Neuronal stem cell (in vitro differentiated cells): ENCODE results near the gene FMN1.

Experiments
- DNase-seq: peaks from one replicate; pipeline ENCODE4 v3.0.0-alpha.2; 2013; ENCODE audit warnings: low spot score
- H2AFZ ChIP-seq: one replicate; pipeline ENCODE4 v1.6.1; 2013; ENCODE audit warnings: mild to moderate bottlenecking, low read length, inconsistent platforms
- H2AK5ac ChIP-seq: 2 replicates; pipeline ENCODE4 v1.6.1; 2013; ENCODE audit warnings: low read depth, mild to moderate bottlenecking, inconsistent platforms, low read length, moderate library complexity, mixed read lengths
- H2BK120ac ChIP-seq: 2 replicates; pipeline ENCODE4 v1.6.1; 2013; ENCODE audit warnings: low read depth, mild to moderate bottlenecking, inconsistent platforms, low read length, moderate library complexity, mixed read lengths
- H2BK12ac ChIP-seq: one replicate; pipeline ENCODE4 v1.6.1; 2013; ENCODE audit warnings: low read length, inconsistent platforms
- H2BK15ac ChIP-seq: 2 replicates; pipeline ENCODE4 v1.6.1; 2013; ENCODE audit warnings: mild to moderate bottlenecking, low read length, inconsistent platforms, mixed read lengths
- H2BK5ac ChIP-seq: one replicate; pipeline ENCODE4 v1.6.1; 2013; ENCODE audit warnings: inconsistent platforms, mild to moderate bottlenecking, low read length, moderate library complexity
- H3K14ac ChIP-seq: one replicate; pipeline ENCODE4 v1.6.1; 2013; ENCODE audit warnings: low read length, inconsistent platforms
- H3K18ac ChIP-seq: 2 replicates; pipeline ENCODE4 v1.6.1; 2013; ENCODE audit warnings: low read length, inconsistent platforms
- H3K23ac ChIP-seq: 2 replicates; pipeline ENCODE4 v1.6.1; 2013; ENCODE audit warnings: low read depth, mild to moderate bottlenecking, mixed read lengths, low read length, inconsistent platforms; ENCODE audit not compliant: poor library complexity
- H3K27ac ChIP-seq: replicated peaks from 3 replicates; pipeline ENCODE4 v1.5.1; 2013; ENCODE audit warnings: low read length, inconsistent platforms
- H3K27me3 ChIP-seq, 3 experiments: 2 replicates each; pipeline ENCODE4 v1.6.1; 2013; ENCODE audit warnings: low read length in 3 of 3, mild to moderate bottlenecking in 2 of 3, inconsistent platforms in 1 of 3, low read depth in 1 of 3, mixed read lengths in 1 of 3, moderate library complexity in 1 of 3; ENCODE audit not compliant: control insufficient read depth in 3 of 3, insufficient read depth in 3 of 3
- H3K36me3 ChIP-seq, 2 donors: replicated peaks in 1 of 2; 2 replicates each; pipeline ENCODE4 v1.6.1; 2013; ENCODE audit warnings: low read length in 2 of 2; ENCODE audit not compliant: control insufficient read depth in 2 of 2, insufficient read depth in 2 of 2
- H3K4ac ChIP-seq: 2 replicates; pipeline ENCODE4 v1.6.1; 2013; ENCODE audit warnings: inconsistent platforms, mild to moderate bottlenecking, low read length, moderate library complexity
- H3K4me1 ChIP-seq, 2 donors: 1 replicate in 1 of 2; 2 replicates in 1 of 2; pipeline ENCODE4 v1.6.1; 2013; ENCODE audit warnings: low read length in 2 of 2, low read depth in 1 of 2; ENCODE audit not compliant: control insufficient read depth in 2 of 2, insufficient read depth in 1 of 2
- H3K4me2 ChIP-seq: one replicate; pipeline ENCODE4 v1.6.1; 2013; ENCODE audit warnings: mild to moderate bottlenecking, low read length, inconsistent platforms; ENCODE audit not compliant: insufficient read depth, poor library complexity, severe bottlenecking
- H3K4me3 ChIP-seq, 2 donors: 2 replicates each; pipeline ENCODE4 v1.5.1; 2013; ENCODE audit warnings: low read length in 2 of 2, mild to moderate bottlenecking in 2 of 2, inconsistent platforms in 1 of 2, moderate library complexity in 1 of 2
- H3K79me1 ChIP-seq: one replicate; pipeline ENCODE4 v1.6.1; 2013; ENCODE audit warnings: low read depth, mild to moderate bottlenecking, inconsistent platforms, low read length, moderate library complexity
- H3K9ac ChIP-seq: one replicate; pipeline ENCODE4 v1.6.1; 2013; ENCODE audit warnings: mild to moderate bottlenecking, low read depth, low read length, inconsistent platforms; ENCODE audit not compliant: poor library complexity
- H3K9me3 ChIP-seq, 2 donors: replicated peaks in 1 of 2; 2 replicates each; pipeline versions ENCODE3 to v1.6.1; 2013; ENCODE audit warnings: low read length in 2 of 2, mild to moderate bottlenecking in 2 of 2, inconsistent platforms in 1 of 2, low read depth in 1 of 2, mixed read lengths in 1 of 2, moderate library complexity in 1 of 2; ENCODE audit not compliant: control insufficient read depth in 2 of 2, insufficient read depth in 1 of 2
- H4K8ac ChIP-seq: one replicate; pipeline ENCODE4 v1.6.1; 2013; ENCODE audit warnings: low read depth, mild to moderate bottlenecking, inconsistent platforms, low read length, moderate library complexity
- H4K91ac ChIP-seq: one replicate; pipeline ENCODE4 v1.6.1; 2013; ENCODE audit warnings: low read length, low read depth, mild to moderate bottlenecking, inconsistent platforms; ENCODE audit not compliant: poor library complexity
- WGBS, 2 donors: extraction: QIAGEN DNeasy Blood & Tissue Kit; methylation state at CpG; one replicate each; pipeline ENCODE4 v1.1.7; 2013; ENCODE audit warnings: missing lambda C conversion rate in 2 of 2, mixed read lengths in 1 of 2; ENCODE audit not compliant: insufficient read length in 2 of 2, insufficient replicate concordance in 1 of 2; ENCODE audit errors: extremely low coverage in 2 of 2; 5-methylcytosine and 5-hydroxymethylcytosine counted together

The FMN1 gene

GRCh38 chr15:32822739-32823138, 371.8 kb downstream of the FMN1 start:
- no peak overlapping the region for H3K18ac ChIP-seq
- H2AK5ac ChIP-seq = no peak overlapping the region
- H4K8ac ChIP-seq = no peak overlapping the region
- H2BK12ac ChIP-seq = no peak overlapping the region
- no peaks in the 10 kb centered on the region for H3K4me1 ChIP-seq
- H4K91ac ChIP-seq = no peak overlapping the region
- no peak overlapping the region for H3K4me3 ChIP-seq
- H3K14ac ChIP-seq = no peak overlapping the region
- H3K27ac ChIP-seq = no peak overlapping the region
- no peak overlapping the region for H2BK5ac ChIP-seq
- H3K9me3 ChIP-seq = no peaks in the 10 kb centered on the region
- no peaks in the 10 kb centered on the region for H3K36me3 ChIP-seq
- no peak overlapping the region for H2AFZ ChIP-seq
- no peak overlapping the region for H3K23ac ChIP-seq
- no peak overlapping the region for H3K9ac ChIP-seq
- no peak for DNase-seq
- no peak overlapping the region for H2BK15ac ChIP-seq
- no peaks in the 10 kb centered on the region for H3K27me3 ChIP-seq
- no peaks in the 10 kb centered on the region for H3K79me1 ChIP-seq
- no CpG with 5 or more reads among the region's 3 CpGs for WGBS, 2 donors
- no peak overlapping the region for H3K4me2 ChIP-seq
- no peak overlapping the region for H2BK120ac ChIP-seq
- H3K4ac ChIP-seq = no peak overlapping the region

DNA sequence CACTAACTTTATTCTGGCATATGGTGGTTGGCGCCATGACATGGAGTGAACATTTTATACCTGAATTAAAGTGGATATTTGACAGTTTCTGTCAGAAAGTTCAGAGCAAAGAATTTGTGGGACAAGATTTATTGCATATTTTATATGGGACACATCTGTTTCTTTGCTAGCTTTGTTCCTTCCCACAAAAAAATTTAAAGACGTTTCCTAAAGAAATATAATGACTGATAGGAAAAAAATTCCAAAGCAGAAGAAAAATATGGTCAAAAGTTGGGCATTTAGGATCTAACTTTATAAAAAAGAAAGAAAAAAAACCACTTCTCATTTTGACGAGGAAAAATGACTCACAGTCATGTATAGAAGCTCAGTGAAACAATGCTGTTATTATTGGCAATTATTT, 375.1 kb downstream of the FMN1 start:
- H2BK15ac ChIP-seq = no peak overlapping the region
- WGBS, 2 donors = no CpG with 5 or more reads among the region's 3 CpGs
- H2AK5ac ChIP-seq = no peak overlapping the region
- no peak overlapping the region for H2BK12ac ChIP-seq
- no peak overlapping the region for H2AFZ ChIP-seq
- no peak overlapping the region for H2BK5ac ChIP-seq
- no peaks in the 10 kb centered on the region for H3K9me3 ChIP-seq
- H3K79me1 ChIP-seq = no peaks in the 10 kb centered on the region
- no peaks in the 10 kb centered on the region for H3K4me1 ChIP-seq
- H3K27me3 ChIP-seq = no peaks in the 10 kb centered on the region
- H3K23ac ChIP-seq = no peak overlapping the region
- H3K4me3 ChIP-seq = no peak overlapping the region
- H3K4ac ChIP-seq = no peak overlapping the region
- H3K18ac ChIP-seq = no peak overlapping the region
- no peak overlapping the region for H3K4me2 ChIP-seq
- H3K27ac ChIP-seq = no peak overlapping the region
- no peak overlapping the region for H4K91ac ChIP-seq
- no peak overlapping the region for H2BK120ac ChIP-seq
- DNase-seq = no peak
- H3K14ac ChIP-seq = no peak overlapping the region
- H3K9ac ChIP-seq = no peak overlapping the region
- no peaks in the 10 kb centered on the region for H3K36me3 ChIP-seq
- no peak overlapping the region for H4K8ac ChIP-seq

- no CpG with 5 or more reads among the region's 11 CpGs for WGBS, 2 donors
- no peak overlapping the region for H2AK5ac ChIP-seq
- no peak overlapping the region for H2BK15ac ChIP-seq
- H3K4me2 ChIP-seq = no peak overlapping the region
- no peak overlapping the region for H3K4me3 ChIP-seq
- H3K9me3 ChIP-seq = no peaks in the 10 kb centered on the region
- no peak overlapping the region for H3K27ac ChIP-seq
- H4K8ac ChIP-seq = no peak overlapping the region
- no peak overlapping the region for H3K9ac ChIP-seq
- H2BK120ac ChIP-seq = no peak overlapping the region
- no peaks in the 10 kb centered on the region for H3K4me1 ChIP-seq
- H3K18ac ChIP-seq = no peak overlapping the region
- H4K91ac ChIP-seq = no peak overlapping the region
- DNase-seq = no peak
- no peaks in the 10 kb centered on the region for H3K36me3 ChIP-seq
- H2BK5ac ChIP-seq = no peak overlapping the region
- H3K23ac ChIP-seq = no peak overlapping the region
- no peaks in the 10 kb centered on the region for H3K27me3 ChIP-seq
- no peaks in the 10 kb centered on the region for H3K79me1 ChIP-seq
- H3K4ac ChIP-seq = no peak overlapping the region
- H2AFZ ChIP-seq = no peak overlapping the region
- no peak overlapping the region for H2BK12ac ChIP-seq
- no peak overlapping the region for H3K14ac ChIP-seq
Measured at GRCh38 chr15:32818758-32819447, 375.6 kb downstream of the FMN1 start.

DNA sequence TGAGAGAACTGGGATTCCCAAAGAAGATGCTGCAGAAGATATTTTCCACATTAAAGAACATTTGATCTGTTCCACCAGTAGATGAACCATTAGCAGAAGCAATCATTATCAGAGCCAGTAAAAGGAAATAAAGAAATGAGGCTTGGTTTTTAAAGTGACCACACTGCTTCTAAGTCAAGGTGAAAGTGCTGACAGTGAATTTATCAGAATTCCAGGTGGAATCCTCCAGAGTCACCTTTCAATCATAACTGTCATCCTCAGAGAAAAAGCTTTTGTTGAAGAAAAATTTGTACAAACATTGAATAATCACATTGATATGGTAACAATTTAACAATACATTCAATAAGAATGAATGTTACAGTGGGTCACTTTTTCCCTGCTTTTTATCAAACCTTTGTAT, 376.9 kb downstream of the FMN1 start:
- Histone ChIP-seq H2BK120ac (no peak overlapping the region), H3K14ac (no peak overlapping the region), H3K79me1 (no peaks in the 10 kb centered on the region), H3K18ac (no peak overlapping the region), H4K91ac (no peak overlapping the region), H2BK15ac (no peak overlapping the region), H3K9me3 (no peaks in the 10 kb centered on the region), H4K8ac (no peak overlapping the region), H2AK5ac (no peak overlapping the region), H3K4me1 (no peaks in the 10 kb centered on the region), H2AFZ (no peak overlapping the region), H3K27ac (no peak overlapping the region), H2BK5ac (no peak overlapping the region), H3K36me3 (no peaks in the 10 kb centered on the region), H3K4me2 (no peak overlapping the region), H3K4me3 (no peak overlapping the region), H3K9ac (no peak overlapping the region), H2BK12ac (no peak overlapping the region), H3K23ac (no peak overlapping the region), H3K4ac (no peak overlapping the region), H3K27me3 (no peaks in the 10 kb centered on the region)
- no peak for DNase-seq
